Vagina (tissue), 2 donors: Measurements from ENCODE around the gene TNFSF4.

Experiments used
- POLR2A ChIP-seq, 2 donors: fragments of 450-650 bp; IDR thresholded peaks; one replicate each; pipeline ENCODE4 v1.6.1; 2017; ENCODE audit warnings: antibody characterized with exemption in 2 of 2, mild to moderate bottlenecking in 2 of 2, moderate library complexity in 2 of 2
- TF ChIP-seq, protein P1 (sequence below), 3 experiments: fragments of 450-650 bp in 2 of 3; fragments of 200-600 bp in 1 of 3; sonication (generic) in 1 of 3; IDR thresholded peaks; one replicate each; pipeline ENCODE4 v1.5.1; 2017 to 2019; ENCODE audit warnings: antibody characterized with exemption in 3 of 3, mild to moderate bottlenecking in 2 of 3, moderate library complexity in 2 of 3

DNA sequence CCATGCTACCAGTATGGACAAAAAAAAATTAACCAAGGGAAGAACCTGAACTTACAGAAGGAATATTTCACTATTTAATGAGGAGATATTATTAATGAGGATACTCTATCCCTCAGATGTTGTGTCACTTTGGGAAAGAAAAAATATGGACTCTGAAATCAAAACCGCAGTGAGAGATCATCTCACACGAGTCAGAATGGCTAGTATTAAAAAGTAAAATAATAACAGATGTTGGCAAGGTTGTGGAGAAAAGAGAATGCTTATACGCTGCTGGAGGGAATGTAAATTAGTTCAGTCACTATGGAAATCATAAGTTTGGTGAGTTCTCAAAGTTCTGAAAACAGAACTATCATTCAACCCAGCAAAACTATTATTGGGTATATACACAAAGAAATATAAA is 30.9 kb downstream of the TNFSF4 start:
- TF ChIP-seq, protein P1, sequence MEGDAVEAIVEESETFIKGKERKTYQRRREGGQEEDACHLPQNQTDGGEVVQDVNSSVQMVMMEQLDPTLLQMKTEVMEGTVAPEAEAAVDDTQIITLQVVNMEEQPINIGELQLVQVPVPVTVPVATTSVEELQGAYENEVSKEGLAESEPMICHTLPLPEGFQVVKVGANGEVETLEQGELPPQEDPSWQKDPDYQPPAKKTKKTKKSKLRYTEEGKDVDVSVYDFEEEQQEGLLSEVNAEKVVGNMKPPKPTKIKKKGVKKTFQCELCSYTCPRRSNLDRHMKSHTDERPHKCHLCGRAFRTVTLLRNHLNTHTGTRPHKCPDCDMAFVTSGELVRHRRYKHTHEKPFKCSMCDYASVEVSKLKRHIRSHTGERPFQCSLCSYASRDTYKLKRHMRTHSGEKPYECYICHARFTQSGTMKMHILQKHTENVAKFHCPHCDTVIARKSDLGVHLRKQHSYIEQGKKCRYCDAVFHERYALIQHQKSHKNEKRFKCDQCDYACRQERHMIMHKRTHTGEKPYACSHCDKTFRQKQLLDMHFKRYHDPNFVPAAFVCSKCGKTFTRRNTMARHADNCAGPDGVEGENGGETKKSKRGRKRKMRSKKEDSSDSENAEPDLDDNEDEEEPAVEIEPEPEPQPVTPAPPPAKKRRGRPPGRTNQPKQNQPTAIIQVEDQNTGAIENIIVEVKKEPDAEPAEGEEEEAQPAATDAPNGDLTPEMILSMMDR (IDR thresholded peaks at IDR 0.05), result no peak
- TF ChIP-seq POLR2A (IDR thresholded peaks at IDR 0.05), result no peak
